Naive B cell (primary cell): ENCODE measurements around the gene SPATA32. TPM values are rescaled to one million over a fixed set of nuclear protein-coding genes. Genes with fewer than 3 reads are reported as not detected.
A peak's percentile ranks its signal among the peaks of the same experiment; 100 is the strongest.

Source experiments
- ATAC-seq, 2 donors: fragments of 150-1000 bp; cut with Tn5 transposase; 2 replicates each; pipeline ENCODE4 v1.10.0; 2021; ENCODE audit warnings: low read depth in 2 of 2, mild to moderate bottlenecking in 2 of 2, moderate library complexity in 2 of 2
- DNase-seq: peaks from one replicate; pipeline ENCODE4 v3.0.0; 2022
- H3K27ac Mint-ChIP-seq, 6 donors: one replicate each; pipeline ENCODE4 v1.8.0; 2020 to 2022; ENCODE audit warnings: mild to moderate bottlenecking in 6 of 6, mixed read lengths in 6 of 6, moderate library complexity in 5 of 6, inconsistent platforms in 2 of 6
- H3K27me3 Mint-ChIP-seq, 3 donors: one replicate each; pipeline ENCODE4 v1.8.0; 2021 to 2022; ENCODE audit warnings: mixed read lengths in 3 of 3, mild to moderate bottlenecking in 1 of 3
- H3K36me3 Mint-ChIP-seq, 2 donors: one replicate each; pipeline ENCODE4 v1.8.0; 2020 to 2022; ENCODE audit warnings: mixed read lengths in 2 of 2, inconsistent platforms in 1 of 2, mild to moderate bottlenecking in 1 of 2
- H3K4me1 Mint-ChIP-seq, 3 donors: one replicate each; pipeline ENCODE4 v1.8.0; 2020 to 2022; ENCODE audit warnings: mixed read lengths in 3 of 3, inconsistent platforms in 1 of 3, mild to moderate bottlenecking in 1 of 3, moderate library complexity in 1 of 3
- H3K4me3 Mint-ChIP-seq, 8 donors: one replicate each; pipeline ENCODE4 v1.8.0; 2020 to 2022; ENCODE audit warnings: mild to moderate bottlenecking in 8 of 8, mixed read lengths in 8 of 8, moderate library complexity in 8 of 8, inconsistent platforms in 2 of 8
- H3K9me3 Mint-ChIP-seq, 7 donors: one replicate each; pipeline ENCODE4 v1.8.0; 2020 to 2022; ENCODE audit warnings: mixed read lengths in 7 of 7, mild to moderate bottlenecking in 5 of 7, inconsistent platforms in 2 of 7, moderate library complexity in 1 of 7
- polyA plus RNA-seq, 6 donors: library from polyadenylated mRNA; unstranded; fragments of 300-500 nt; fragmentation: Illumina TruSeq; gene quantifications; one replicate each; pipeline ENCODE4 v1.2.3, GENCODE V29; 2021; ENCODE audit warnings: low read depth in 6 of 6

Gene SPATA32
- polyA plus RNA-seq, 6 donors from 2014 or later: 0.16 to 4.6 (median 0.31) TPM; not detected in 1

- peaks cover 0 to 8% of the 10 kb centered on the region in 2 donors for H3K36me3 Mint-ChIP-seq
- no peaks in the 10 kb centered on the region for H3K9me3 Mint-ChIP-seq
- peaks cover 29 to 40% (median 30%) of the 10 kb centered on the region in 3 donors for H3K4me1 Mint-ChIP-seq
- no peaks in the 10 kb centered on the region for H3K27me3 Mint-ChIP-seq
- H3K27ac Mint-ChIP-seq: peak overlapping the region in 5 of 6 donors; percentile 32 to 82 (median 71)
- H3K4me3 Mint-ChIP-seq: peak overlapping the region in 3 of 8 donors; percentile 39 to 47 (median 44)
- DNase-seq (no peak), ATAC-seq (no peak)
Observed at GRCh38 chr17:45244725-45245656, 16.9 kb downstream of the SPATA32 start.

- no peaks in the 10 kb centered on the region for H3K9me3 Mint-ChIP-seq
- ATAC-seq (no peak), DNase-seq (no peak)
- peak overlapping the region in 1 of 6 donors; percentile 78 for H3K27ac Mint-ChIP-seq
- H3K27me3 Mint-ChIP-seq: no peaks in the 10 kb centered on the region
- H3K4me1 Mint-ChIP-seq: peaks cover 24 to 36% (median 24%) of the 10 kb centered on the region in 3 donors
- H3K4me3 Mint-ChIP-seq: no peak overlapping the region
- peaks cover 9 to 15% of the 10 kb centered on the region in 2 donors for H3K36me3 Mint-ChIP-seq
Observed at GRCh38 chr17:45243750-45244149, 18.1 kb downstream of the SPATA32 start.

- H3K27ac Mint-ChIP-seq: peak overlapping the region in 2 of 6 donors; percentile 65 to 85
- H3K36me3 Mint-ChIP-seq: peaks cover 15 to 32% of the 10 kb centered on the region in 2 donors
- H3K4me1 Mint-ChIP-seq: peaks cover 18 to 27% (median 19%) of the 10 kb centered on the region in 3 donors
- ATAC-seq (no peak), DNase-seq (no peak)
- H3K27me3 Mint-ChIP-seq: no peaks in the 10 kb centered on the region
- H3K9me3 Mint-ChIP-seq: no peaks in the 10 kb centered on the region
- no peak overlapping the region for H3K4me3 Mint-ChIP-seq
Observed at GRCh38 chr17:45242029-45242414, 19.9 kb downstream of the SPATA32 start.

- H3K4me3 Mint-ChIP-seq: no peak overlapping the region
- H3K27me3 Mint-ChIP-seq: no peaks in the 10 kb centered on the region
- DNase-seq (no peak), ATAC-seq (no peak)
- peak overlapping the region in 1 of 6 donors; percentile 85 for H3K27ac Mint-ChIP-seq
- H3K9me3 Mint-ChIP-seq: no peaks in the 10 kb centered on the region
- peaks cover 15 to 34% of the 10 kb centered on the region in 2 donors for H3K36me3 Mint-ChIP-seq
- H3K4me1 Mint-ChIP-seq: peaks cover 12 to 24% (median 13%) of the 10 kb centered on the region in 3 donors
Observed at GRCh38 chr17:45241328-45242028, 20.4 kb downstream of the SPATA32 start.

GRCh38 chr17:45240905-45241327 lies 21.0 kb downstream of the SPATA32 start:
- no peak overlapping the region for H3K4me3 Mint-ChIP-seq
- H3K9me3 Mint-ChIP-seq: no peaks in the 10 kb centered on the region
- no peak for ATAC-seq
- peaks cover 15 to 34% of the 10 kb centered on the region in 2 donors for H3K36me3 Mint-ChIP-seq
- H3K27me3 Mint-ChIP-seq: no peaks in the 10 kb centered on the region
- H3K4me1 Mint-ChIP-seq: peaks cover 10 to 24% (median 10%) of the 10 kb centered on the region in 3 donors
- DNase-seq: no peak
- peak overlapping the region in 2 of 6 donors; percentile 66 to 69 for H3K27ac Mint-ChIP-seq

GRCh38 chr17:45238155-45238774 lies 23.6 kb downstream of the SPATA32 start:
- Mint-ChIP-seq H3K4me3 (peak overlapping the region in 2 of 8 donors; percentile 7 to 29), H3K4me1 (peaks cover 35 to 36% (median 35%) of the 10 kb centered on the region in 3 donors), H3K9me3 (no peaks in the 10 kb centered on the region), H3K27ac (peak overlapping the region in 4 of 6 donors; percentile 67 to 82 (median 74)), H3K27me3 (no peaks in the 10 kb centered on the region), H3K36me3 (peaks cover 15 to 41% of the 10 kb centered on the region in 2 donors)
- ATAC-seq: no peak
- no peak for DNase-seq

- H3K4me1 Mint-ChIP-seq: peaks cover 35 to 37% (median 35%) of the 10 kb centered on the region in 3 donors
- no peak for DNase-seq
- no peaks in the 10 kb centered on the region for H3K9me3 Mint-ChIP-seq
- peak overlapping the region in 4 of 6 donors; percentile 28 to 89 (median 56) for H3K27ac Mint-ChIP-seq
- peaks cover 15 to 37% of the 10 kb centered on the region in 2 donors for H3K36me3 Mint-ChIP-seq
- no peaks in the 10 kb centered on the region for H3K27me3 Mint-ChIP-seq
- no peak for ATAC-seq
- no peak overlapping the region for H3K4me3 Mint-ChIP-seq
Observed at GRCh38 chr17:45237686-45238085, 24.2 kb downstream of the SPATA32 start.

- DNase-seq: no peak
- Mint-ChIP-seq H3K27me3 (no peaks in the 10 kb centered on the region), H3K9me3 (no peaks in the 10 kb centered on the region), H3K4me3 (no peak overlapping the region), H3K4me1 (peaks cover 41 to 46% (median 45%) of the 10 kb centered on the region in 3 donors), H3K36me3 (peaks cover 15 to 33% of the 10 kb centered on the region in 2 donors), H3K27ac (peak overlapping the region in 1 of 6 donors; percentile 15)
- ATAC-seq: no peak
Observed at GRCh38 chr17:45236282-45236606, 25.6 kb downstream of the SPATA32 start.

GRCh38 chr17:45235416-45236281 lies 26.2 kb downstream of the SPATA32 start:
- H3K27ac Mint-ChIP-seq: peak overlapping the region in 5 of 6 donors; percentile 88 to 100 (median 92)
- peaks cover 15 to 33% of the 10 kb centered on the region in 2 donors for H3K36me3 Mint-ChIP-seq
- no peaks in the 10 kb centered on the region for H3K9me3 Mint-ChIP-seq
- ATAC-seq: peak; percentile 63 to 72
- no peaks in the 10 kb centered on the region for H3K27me3 Mint-ChIP-seq
- no peak overlapping the region for H3K4me3 Mint-ChIP-seq
- peaks cover 41 to 50% (median 48%) of the 10 kb centered on the region in 3 donors for H3K4me1 Mint-ChIP-seq
- peak; percentile 69 for DNase-seq

- ATAC-seq (peak; percentile 75 to 79), DNase-seq (peak; percentile 50)
- Mint-ChIP-seq H3K4me1 (peaks cover 42 to 58% (median 55%) of the 10 kb centered on the region in 3 donors), H3K9me3 (no peaks in the 10 kb centered on the region), H3K4me3 (no peak overlapping the region), H3K27me3 (no peaks in the 10 kb centered on the region), H3K27ac (peak overlapping the region; percentile 56 to 100 (median 91)), H3K36me3 (peaks cover 15 to 33% of the 10 kb centered on the region in 2 donors)
Observed at GRCh38 chr17:45234641-45235415, 27.1 kb downstream of the SPATA32 start.

- H3K9me3 Mint-ChIP-seq: no peaks in the 10 kb centered on the region
- peak overlapping the region in 4 of 6 donors; percentile 33 to 100 (median 84) for H3K27ac Mint-ChIP-seq
- DNase-seq (no peak), ATAC-seq (no peak)
- H3K36me3 Mint-ChIP-seq: peaks cover 6 to 24% of the 10 kb centered on the region in 2 donors
- H3K4me1 Mint-ChIP-seq: peaks cover 49 to 72% (median 68%) of the 10 kb centered on the region in 3 donors
- H3K27me3 Mint-ChIP-seq: no peaks in the 10 kb centered on the region
- no peak overlapping the region for H3K4me3 Mint-ChIP-seq
Observed at GRCh38 chr17:45233423-45233924, 28.4 kb downstream of the SPATA32 start.
